8988T (cell line): ENCODE data around the gene SFI1.
"Not testable (repeated sequence)": the region's sequence is repeated elsewhere in the genome, so short reads cannot be mapped to it uniquely, and the experiment has no call there.

ENCODE experiments used
- DNase-seq: peaks from one replicate; pipeline ENCODE4 v3.0.0; 2011

SFI1 gene

DNA sequence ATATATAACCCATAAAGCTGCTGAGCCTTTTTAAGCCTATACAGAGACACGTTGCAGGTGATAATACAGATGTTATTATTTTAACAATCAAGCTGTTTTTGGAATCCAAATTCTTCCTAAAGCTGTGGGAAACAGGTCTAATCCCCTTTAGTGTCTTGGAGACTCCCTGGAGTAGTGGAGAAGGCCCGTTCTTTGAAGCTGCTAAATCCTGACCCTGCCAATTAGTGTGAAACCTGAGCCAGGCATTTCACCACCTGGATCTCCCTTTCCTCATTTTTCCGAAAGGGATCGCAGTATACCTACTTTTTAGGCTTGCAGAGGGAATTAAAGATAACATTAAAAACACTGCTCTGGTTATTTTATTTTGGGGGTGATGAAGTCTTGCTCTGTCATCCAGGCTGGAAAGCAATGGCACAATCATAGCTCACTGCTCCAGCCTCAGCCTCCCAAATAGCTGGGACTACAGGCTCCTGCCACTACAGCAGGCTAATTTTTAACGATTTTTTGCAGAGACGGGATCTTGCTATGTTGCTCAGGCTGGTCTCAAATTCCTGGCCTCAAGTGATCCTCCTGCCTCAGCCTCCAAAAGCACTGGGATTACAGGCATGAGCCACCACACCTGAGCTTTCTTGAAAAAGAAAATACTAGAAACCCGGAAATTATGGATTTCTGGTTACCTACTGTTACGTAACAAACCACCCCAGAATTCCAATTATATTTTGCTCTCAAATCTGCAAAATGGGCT is 4.9 kb upstream of the SFI1 start:
- DNase-seq, result no peak

DNA sequence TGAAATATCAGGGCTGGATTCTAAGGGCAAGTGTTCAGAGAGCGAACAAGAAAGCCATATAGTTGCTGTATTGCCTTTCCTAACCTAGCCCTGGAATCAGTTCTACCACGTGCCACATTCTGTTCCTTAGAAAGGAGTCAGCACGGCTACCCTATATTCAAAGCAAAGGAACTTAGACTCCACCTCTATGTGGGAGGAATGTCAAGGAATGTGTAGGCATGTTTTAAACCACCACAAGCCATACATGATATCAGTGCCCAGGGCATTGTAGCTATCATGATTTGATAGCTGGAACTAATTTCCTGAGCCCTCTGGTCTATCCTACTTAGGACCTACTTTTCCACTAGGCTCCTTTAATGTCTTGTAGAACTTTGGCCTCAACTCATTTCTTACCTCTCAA is 4.2 kb upstream of the SFI1 start:
- no peak for DNase-seq

DNA sequence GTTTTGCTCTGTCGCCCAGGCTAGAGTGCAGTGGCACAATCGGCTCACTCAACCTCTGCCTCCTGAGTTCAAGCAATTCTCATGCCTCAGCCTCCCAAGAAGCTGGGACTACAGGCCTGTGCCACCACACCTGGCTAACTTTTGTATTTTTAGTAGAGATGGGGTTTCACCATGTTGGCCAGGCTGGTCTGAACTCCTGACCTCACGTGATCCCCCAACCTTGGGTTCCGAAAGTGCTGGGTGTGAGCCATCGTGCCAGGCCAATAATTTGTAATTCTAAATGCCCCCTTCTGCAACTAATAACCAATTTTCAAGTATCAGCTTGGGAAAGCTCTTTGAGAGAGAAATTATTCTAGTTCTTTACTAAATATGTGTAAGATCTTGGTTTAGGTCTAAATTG is 3.0 kb upstream of the SFI1 start:
- DNase-seq, result not testable (repeated sequence)

DNA sequence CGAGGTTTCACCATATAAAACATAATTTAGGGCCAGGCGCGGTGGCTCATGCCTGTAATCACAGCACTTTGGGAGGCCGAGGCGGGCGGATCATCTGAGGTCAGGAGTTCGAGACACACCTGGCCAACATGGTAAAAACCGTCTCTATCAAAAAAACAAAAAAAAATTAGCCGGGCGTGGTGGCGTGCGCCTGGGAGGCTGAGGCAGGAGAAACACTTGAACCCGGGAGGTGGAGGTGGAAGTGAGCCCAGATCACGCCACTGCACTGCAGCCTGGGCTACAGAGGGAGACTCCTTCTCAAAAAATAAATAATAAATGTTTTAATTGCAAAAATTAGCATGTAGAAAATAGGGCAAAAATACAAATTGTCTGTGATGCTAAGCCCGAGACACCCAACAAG is 993 bp upstream of the SFI1 start:
- no peak for DNase-seq

DNA sequence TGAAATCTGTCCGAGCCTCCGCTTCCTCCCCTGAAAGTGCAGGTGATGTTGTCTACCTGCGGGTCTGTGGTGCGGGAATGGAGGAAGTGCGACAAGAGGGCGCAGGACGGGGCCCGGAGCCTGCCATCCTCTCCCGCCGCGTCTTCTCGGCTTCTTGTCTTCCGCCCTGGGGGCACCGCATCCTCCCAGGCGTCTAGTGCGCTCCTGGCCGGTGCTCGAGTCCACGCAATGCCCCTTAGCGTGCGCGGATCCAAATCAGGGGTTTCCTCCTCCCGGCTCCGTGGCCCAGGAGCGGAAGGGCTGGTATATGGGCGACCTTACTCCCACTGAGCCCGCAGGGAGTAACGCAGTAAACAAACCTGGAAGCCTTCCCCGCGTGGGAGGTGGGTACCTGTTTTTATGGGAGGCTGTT is 405 bp downstream of the SFI1 start:
- DNase-seq, result no peak

DNA sequence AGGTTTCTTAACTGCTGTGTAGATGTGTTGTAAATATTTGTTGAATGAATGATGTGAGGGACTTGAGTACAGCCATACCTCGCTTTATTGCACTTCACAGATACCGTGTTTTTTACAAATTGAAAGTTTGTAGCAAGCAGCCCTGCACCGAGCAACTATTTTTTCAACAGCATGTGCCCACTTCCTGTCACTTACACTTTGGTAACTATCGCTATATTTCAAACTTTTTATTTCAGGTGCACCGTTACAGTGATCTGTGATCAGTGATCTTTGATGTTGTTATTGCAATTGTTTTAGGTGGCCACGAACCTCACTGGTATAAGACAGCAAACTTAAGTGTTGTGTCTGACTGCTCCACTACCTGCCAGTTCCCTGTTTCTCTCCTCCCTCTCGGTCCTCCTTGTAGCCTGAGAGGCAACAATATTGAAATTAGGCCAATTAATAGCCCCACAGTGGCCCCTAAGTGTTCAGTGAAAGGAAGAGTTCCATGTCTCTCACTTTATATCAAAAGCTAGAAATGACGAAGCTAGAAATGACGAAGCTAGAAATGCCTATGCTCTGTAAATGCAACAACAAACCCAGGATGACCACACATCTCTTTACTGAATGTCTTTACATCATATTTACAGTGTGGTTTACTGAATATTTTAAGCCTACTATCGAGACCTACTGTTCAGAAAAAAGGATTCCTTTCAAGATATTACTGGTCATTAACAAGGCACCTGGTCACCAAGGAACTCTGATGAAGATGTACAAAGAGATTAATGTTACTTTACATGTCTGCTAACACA is 1.0 kb downstream of the SFI1 start:
- DNase-seq, result no peak

DNA sequence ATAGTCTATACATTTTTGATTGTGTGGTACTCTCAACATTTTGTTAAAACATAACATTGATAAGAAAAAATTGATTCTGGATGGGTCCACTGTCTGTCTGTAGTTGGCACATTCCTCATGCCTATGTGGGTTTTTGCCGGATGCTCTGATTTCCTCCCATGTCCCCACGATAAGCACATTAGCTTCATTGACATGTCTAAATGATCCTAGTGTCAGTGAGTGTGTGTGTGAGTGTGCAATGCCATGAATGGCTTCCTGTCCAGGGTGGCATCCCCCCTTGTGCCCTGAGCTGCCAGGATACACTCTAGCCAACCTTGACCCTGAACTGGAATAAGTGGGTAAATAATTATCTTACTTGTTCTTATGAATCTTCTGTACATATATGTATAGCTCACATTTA is 5.4 kb downstream of the SFI1 start:
- no peak for DNase-seq

DNA sequence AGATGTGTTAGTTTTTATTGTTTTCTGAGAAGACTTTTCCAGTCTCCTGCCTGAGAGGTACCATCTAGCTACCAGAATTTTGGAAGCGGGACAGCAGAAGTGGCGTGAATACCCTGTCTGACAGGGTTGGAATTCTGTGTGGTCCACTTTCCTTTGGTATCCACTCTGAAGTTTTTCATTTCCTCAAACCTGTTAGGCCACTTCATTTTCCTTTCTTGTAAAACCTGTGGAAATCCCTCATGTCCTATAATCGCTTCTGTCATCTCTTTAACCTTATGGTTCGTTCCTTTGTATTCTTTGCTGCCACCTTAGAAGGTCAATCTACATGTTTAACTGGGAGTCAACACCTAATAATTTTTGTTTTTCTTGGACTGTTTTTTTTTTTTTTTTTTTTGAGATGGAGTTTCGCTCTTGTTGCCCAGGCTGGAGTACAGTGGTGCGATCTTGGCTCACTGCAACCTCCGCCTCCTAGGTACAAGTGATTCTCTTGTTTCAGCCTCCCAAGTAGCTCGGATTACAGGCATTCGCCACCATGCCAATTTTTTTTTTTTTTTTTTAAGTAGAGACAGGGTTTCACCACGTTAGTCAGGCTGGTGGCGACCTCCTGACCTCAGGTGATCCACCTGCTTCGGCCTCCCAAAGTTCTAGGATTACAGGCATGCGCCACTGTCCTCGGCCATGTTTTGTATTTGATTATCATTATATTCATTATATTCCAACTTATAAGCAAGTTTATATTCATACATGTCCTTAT is 7.1 kb downstream of the SFI1 start:
- no peak for DNase-seq

DNA sequence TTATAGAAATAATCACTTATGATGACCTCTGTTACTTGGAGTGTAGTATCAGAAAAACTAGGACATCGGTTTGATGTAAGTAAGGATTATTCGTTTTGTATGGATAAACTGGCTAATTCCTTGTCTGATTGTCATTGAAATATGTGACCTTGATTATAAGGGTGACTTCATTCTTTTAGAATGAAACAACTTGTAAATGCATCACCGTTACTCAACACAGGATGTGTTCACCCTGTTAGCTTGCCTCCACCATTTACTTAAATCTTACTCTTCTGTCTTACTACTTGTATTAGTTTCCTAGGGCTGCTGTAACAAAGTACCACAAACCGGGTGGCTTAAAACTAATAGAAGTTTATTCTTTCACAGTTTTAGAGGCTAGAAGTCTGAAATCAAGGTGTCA is 7.9 kb downstream of the SFI1 start:
- DNase-seq, result no peak

DNA sequence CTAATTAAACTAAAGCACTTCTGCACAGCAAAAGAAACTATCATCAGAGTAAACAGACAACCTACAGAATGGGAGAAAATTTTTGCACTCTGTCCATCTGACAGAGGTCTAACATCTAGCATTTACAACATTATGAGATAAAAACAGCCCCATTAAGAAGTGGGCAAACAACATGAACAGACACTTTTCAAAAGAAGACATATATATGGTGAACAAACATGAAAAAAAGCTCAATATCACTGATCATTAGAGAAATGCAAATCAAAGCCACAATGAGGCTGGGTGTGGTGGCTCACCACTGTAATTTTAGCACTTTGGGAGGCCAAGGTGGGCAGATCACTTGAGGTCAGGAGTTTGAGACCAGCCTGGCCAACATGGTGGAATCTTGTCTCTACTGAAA is 11.2 kb downstream of the SFI1 start:
- DNase-seq, result not testable (repeated sequence)

DNA sequence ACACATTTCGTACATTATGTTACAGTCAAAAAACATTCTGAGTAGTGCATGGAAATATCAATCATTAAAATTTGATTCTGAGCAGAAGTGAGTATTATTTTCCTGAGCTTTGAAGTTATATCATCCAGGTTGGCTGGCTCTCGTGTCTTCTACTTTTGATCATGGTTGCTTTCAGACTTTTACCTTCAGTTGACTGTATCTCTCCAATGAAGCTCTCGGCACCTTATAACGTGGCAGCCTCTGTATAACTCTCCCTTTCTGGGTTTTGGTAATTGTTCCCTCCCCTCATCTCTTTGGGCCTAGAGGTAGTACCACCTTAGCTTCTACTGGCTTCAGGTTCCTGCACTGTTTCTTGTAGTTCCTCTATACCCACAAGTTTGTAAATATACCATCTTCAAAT is 12.2 kb downstream of the SFI1 start:
- no peak for DNase-seq

DNA sequence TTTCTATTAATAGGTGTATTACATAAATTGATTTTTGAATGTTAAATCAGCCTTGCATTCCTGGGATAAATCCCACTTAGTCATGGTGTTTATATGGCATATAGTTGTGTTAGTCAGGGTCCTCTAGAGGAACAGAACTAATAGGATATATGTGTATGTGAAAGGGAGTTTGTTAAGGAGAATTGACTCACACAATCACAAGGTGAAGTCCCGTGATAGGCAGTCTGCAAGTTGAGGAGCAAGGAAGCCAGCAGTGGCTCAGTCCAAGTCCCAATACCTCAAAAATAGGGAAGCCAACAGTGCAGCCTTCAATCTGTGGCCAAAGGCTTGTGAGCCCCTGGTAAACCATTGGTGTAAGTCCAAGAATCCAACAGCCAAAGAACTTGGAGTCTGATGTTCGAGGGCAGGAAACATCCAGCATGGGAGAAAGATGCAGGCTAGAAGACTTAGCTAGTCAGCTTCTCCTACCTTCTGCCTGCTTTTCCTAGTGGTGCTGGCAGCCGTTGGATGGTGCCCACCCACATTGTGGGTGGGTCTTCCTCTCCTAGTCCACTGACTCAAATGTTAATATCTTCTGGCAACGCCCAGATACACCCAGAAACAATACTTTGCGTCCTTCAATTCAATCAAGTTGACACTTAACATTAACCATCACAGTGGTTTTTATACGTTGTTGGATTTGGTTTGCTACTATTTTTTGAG is 12.9 kb downstream of the SFI1 start:
- DNase-seq, result no peak

DNA sequence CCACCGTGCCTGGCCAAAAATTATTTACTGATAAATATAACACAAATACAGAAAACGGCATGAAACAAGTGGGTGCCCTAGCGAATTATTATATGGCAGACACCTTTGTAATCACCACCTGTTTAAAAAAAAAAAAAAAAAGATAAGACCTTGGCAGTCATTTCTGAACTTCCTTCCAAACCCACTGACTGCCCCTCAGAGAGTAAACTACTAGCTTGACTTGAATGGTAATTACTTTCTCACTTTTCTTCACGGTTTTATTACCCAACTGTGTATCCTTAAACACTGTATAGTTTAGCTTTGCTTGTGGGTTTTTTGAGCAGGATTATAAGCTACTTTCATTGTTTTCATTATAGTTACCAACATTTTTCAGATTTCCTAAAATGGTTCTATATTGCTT is 23.7 kb downstream of the SFI1 start:
- no peak for DNase-seq

DNA sequence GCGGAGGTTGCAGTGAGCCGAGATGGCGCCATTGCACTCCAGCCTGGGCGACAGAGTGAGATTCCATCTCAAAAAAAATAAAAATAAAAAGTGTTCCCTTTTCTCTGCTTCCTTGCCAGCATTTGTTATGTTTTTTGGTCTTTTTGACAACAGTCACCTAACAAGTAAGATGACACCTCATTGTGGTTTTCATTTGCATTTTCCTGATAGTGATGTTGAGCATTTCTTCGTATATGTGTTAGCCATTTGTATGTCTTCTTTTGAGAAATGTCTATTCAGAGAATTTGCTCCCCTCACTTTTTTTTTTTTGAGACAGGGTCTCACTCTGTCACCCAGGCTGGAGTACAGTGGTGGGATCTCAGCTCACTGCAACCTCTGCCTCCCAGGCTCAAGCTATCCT is 27.8 kb downstream of the SFI1 start:
- DNase-seq, result not testable (repeated sequence)

DNA sequence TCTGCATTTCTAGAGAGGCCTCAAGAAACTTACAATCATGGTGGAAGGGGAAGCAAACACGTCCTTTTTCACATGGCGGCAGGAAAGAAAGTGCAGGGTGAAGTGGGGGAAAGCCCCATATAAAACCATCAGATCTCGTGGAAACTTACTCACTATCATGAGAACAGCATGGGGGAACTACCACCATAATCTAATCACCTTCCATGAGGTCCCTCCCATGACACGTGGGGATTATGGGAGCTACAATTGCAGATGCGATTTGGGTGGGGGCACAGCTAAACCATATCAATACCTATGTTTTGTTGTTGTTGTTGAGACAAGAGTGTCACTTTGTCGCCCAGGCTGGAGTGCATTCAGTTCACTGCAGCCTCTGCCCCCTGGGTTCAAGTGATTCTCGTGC is 29.9 kb downstream of the SFI1 start:
- no peak for DNase-seq

DNA sequence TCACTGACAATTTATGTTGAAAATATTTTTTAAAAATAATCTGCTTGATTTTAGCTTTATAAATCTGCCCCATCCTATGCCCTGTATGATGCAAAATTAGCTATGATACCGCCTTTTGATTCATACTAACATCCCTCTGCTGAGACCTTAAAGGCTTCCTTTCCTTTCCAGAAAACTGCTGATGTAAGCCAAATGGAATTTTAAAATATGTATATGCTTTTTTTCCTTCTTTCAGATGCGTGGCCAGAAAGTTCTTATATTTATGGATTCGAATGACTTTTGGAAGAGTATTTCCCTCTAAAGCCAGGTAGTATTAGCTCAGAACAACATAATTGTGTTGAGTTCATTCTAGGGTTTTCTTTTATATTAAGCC is 34.5 kb downstream of the SFI1 start:
- DNase-seq, result no peak

DNA sequence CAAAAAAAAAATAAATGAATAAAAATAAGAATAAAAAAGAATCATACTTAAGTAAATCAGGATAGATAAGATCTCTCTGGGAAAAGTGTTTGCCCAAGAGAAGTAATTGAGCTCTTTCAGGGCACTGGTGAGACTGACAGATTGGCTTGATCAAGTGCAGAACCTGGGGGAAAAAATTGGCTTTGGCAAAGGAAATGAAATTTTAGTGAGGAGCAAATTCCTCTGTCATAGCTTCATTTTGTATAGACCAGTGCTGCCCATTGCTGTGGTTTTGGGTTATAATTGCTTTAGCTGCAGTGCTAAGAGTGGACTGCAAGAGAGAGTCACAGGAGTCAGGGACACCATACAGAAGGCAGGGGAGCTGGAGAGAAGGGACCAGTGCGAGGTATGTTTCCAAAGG is 35.7 kb downstream of the SFI1 start:
- no peak for DNase-seq

DNA sequence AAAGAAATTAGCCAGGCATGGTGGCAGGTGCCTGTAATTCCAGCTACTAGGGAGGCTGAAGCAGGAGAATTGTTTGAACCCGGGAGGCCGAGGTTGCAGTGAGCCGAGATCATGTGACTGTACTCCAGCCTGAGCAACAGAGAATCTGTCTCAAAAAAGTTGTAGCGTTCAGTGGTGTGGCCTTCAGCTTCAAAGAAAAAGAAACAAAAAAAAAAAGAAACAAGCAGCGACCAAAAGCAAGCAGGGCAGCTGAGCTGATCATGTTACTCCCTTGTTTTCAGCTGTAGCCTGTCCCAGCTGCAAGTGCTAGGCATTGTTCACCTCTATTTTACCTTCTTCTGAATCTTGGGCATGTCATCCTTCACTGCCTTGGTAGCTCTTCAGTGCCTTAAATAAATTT is 37.0 kb downstream of the SFI1 start:
- no peak for DNase-seq

DNA sequence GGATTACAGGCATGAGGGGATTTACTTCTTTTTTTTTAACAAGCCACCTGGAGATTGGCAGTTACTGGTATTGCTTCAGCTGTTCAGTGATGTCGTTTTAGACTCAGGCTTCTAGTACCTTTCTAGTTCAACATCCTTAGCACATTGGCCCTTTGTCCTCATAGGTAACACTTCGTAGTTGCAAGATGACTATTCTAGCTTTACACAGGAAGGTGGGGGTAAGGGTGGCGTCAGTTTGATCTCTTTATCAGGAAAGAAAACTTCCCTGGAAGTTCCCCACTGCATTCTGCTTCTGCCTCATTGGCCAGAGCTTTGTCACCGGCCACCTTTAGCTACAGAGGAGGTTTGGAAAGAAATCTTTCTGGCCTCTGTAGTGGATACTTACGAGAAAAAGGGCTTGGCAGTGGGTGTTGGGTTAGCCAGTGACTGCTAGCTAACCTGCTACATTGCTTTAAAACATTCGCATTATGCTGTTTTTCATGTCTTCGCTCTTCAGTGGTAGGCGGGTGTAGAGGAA is 40.7 kb downstream of the SFI1 start:
- no peak for DNase-seq

DNA sequence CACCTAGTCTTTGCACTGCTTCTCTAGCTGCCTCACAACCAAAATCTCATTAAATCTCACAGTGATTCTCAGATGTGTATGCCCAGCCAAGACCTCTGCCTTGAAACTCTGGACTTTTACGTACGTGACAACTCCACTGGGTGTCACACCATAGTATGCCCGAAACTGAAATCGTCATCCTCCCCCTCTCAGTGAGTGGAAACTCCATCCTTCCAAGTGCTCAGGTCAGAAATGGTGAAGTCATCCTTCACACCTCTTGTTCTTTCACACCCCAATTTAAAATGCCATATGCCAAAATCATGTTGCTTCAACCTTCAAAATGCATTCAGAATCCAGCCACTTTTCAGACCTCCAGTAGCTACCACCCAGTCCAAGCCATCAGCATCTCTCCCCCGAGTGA is 42.5 kb downstream of the SFI1 start:
- no peak for DNase-seq

DNA sequence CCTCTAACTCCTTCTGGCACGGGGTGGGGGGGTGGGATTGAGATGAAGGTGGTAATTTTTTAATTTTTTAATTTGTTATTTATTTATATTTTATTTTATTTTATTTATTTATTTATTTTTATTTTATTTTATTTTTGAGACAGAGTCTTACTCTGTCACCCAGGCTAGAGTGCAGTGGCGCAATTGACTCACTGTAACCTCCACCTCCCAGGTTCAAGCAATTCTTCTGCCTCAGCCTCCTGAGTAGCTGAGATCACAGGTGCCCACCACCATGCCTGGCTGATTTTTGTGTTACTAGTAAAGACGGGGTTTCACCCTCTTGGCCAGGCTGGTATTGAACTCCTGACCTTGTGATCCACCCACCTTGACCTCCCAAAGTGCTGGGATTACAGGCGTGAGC is 43.8 kb downstream of the SFI1 start:
- not testable (repeated sequence) for DNase-seq

DNA sequence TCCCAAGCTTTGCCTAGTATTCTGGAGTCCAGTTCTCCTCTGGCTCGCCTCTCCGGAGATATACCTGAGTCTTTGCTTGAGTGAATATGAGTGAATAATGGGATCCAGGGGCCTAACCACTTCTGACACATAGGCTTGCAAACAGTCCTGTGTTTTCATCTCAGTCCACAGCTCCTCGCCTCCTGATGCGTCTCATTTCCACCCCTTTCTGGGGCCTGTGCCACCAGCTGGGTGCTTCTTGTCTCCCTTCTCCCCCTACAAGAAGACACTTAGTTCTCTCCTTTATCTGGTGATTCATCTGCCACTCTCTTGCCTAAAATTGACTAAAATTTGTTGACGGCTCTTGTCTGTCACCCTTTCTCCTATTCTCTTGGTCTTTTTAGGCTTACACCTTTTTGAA is 44.6 kb downstream of the SFI1 start:
- no peak for DNase-seq
